ENCODE results near the gene ACOX3. TPM values are rescaled to one million over a fixed set of nuclear protein-coding genes. Genes with fewer than 3 reads are reported as not detected.

Gene ACOX3
- total and polyA plus RNA-seq, 2 of the 8 experiments (the other 6 are each of a cell fraction or from before 2014, with no cell fraction given) = 2.5 to 9.9 TPM

GRCh38 chr4:8350841-8351461 lies 89.6 kb downstream of the ACOX3 start:
- DNase-seq (ENCODE audit: low read depth in 1 of 2, low spot score in 2 of 2) (peak in 1 of 2 experiments; percentile 42), FAIRE-seq (no peak)
- Histone ChIP-seq H2AK5ac (ENCODE audit: low read depth, low read length) (no peak overlapping the region), H4K20me1 (replicated peaks in 1 of 2; ENCODE audit: control insufficient read depth in 1 of 2, insufficient read depth in 2 of 2, low read length in 2 of 2) (no peaks in the 10 kb centered on the region), H3K9me3 (ENCODE audit: insufficient read depth in 2 of 2, low read depth in 1 of 2, low read length in 1 of 2) (no peaks in the 10 kb centered on the region), H4K91ac (replicated peaks; ENCODE audit: insufficient read length, low read length) (no peak overlapping the region), H3K4me1 (replicated peaks in 1 of 4; ENCODE audit: control insufficient read depth in 3 of 4, insufficient read depth in 4 of 4, low read length in 3 of 4) (peaks cover 0 to 12% (median 6%) of the 10 kb centered on the region in 4 experiments; a peak in 6 of 7 replicates), H2BK120ac (replicated peaks; ENCODE audit: low read depth, low read length) (no peak overlapping the region), H3K4me2 (ENCODE audit: insufficient read depth in 1 of 2, low read depth in 2 of 2, low read length in 2 of 2) (no peak overlapping the region), H2BK15ac (ENCODE audit: low read length) (no peak overlapping the region), H3K4me3 (ENCODE audit: extremely low read depth in 1 of 4, insufficient read depth in 2 of 4, low read depth in 3 of 4, low read length in 4 of 4) (no peak overlapping the region), H3K23me2 (ENCODE audit: low read depth, low read length) (no peaks in the 10 kb centered on the region; the same call in 1 of the 2 replicates), H3K4ac (replicated peaks; ENCODE audit: insufficient read length, low read depth, low read length) (no peak overlapping the region), H2AFZ (ENCODE audit: low read length) (no peak overlapping the region), H2BK20ac (ENCODE audit: low read length) (no peak overlapping the region), H3K23ac (ENCODE audit: insufficient read length) (no peak overlapping the region), H3K27ac (ENCODE audit: low read depth, low read length) (no peak overlapping the region), H2BK12ac (ENCODE audit: low read depth, low read length) (no peak overlapping the region), H3K27me3 (replicated peaks in 1 of 4; ENCODE audit: control insufficient read depth in 3 of 4, extremely low read depth in 1 of 4, insufficient read depth in 3 of 4, low read length in 3 of 4) (peaks cover 0 to 6% (median 1%) of the 10 kb centered on the region in 4 experiments; a peak in 1 of 7 replicates), H4K8ac (ENCODE audit: extremely low read depth, insufficient read depth, low read length) (no peak overlapping the region), H4K5ac (ENCODE audit: insufficient read length, low read depth, low read length) (no peak overlapping the region), H3K9ac (replicated peaks in 1 of 4; ENCODE audit: extremely low read depth in 1 of 4, low read depth in 3 of 4, low read length in 3 of 4) (no peak overlapping the region), H3K56ac (replicated peaks; ENCODE audit: insufficient read length, low read depth, low read length) (no peak overlapping the region), H3K79me1 (ENCODE audit: low read depth, low read length) (no peaks in the 10 kb centered on the region), H3K18ac (ENCODE audit: extremely low read depth, low read length) (no peak overlapping the region), H3K79me2 (ENCODE audit: control insufficient read depth in 1 of 2, insufficient read depth in 2 of 2, low read length in 2 of 2) (no peaks in the 10 kb centered on the region), H3K14ac (ENCODE audit: insufficient read length) (no peak overlapping the region), H2BK5ac (ENCODE audit: low read depth, low read length) (0 out of 2 replicates have a peak overlapping the region, but pooled peaks have one; percentile 9), H3K36me3 (ENCODE audit: control insufficient read depth in 2 of 4, insufficient read depth in 4 of 4, low read length in 3 of 4) (no peaks in the 10 kb centered on the region)
- TF ChIP-seq JUN (IDR thresholded peaks at IDR 0.05; ENCODE audit: low read depth, low read length) (no peak), GABPA (IDR thresholded peaks at IDR 0.05; ENCODE audit: borderline replicate concordance, insufficient read depth, low read length) (no peak), BRCA1 (IDR thresholded peaks at IDR 0.05; ENCODE audit: low read depth, low read length) (no peak), SRF (IDR thresholded peaks at IDR 0.05; ENCODE audit: low read depth, low read length) (no peak), RBBP5 (IDR thresholded peaks at IDR 0.05; ENCODE audit: borderline replicate concordance, low read depth, low read length) (no peak), TAF1 (IDR thresholded peaks at IDR 0.05; ENCODE audit: low read depth, low read length) (no peak), SP1 (IDR thresholded peaks at IDR 0.05; ENCODE audit: low read depth, low read length) (no peak), ZNF274 (IDR thresholded peaks at IDR 0.05; ENCODE audit: borderline replicate concordance, extremely low read depth, low read length) (no peak), SP2 (IDR thresholded peaks at IDR 0.05; ENCODE audit: low read length) (no peak), E2F6 (IDR thresholded peaks at IDR 0.05) (no peak), SIRT6 (IDR thresholded peaks at IDR 0.05; ENCODE audit: low read length) (no peak), JUND (IDR thresholded peaks at IDR 0.05; ENCODE audit: low read length) (no peak), TAF7 (optimal IDR thresholded peaks at IDR 0.05; ENCODE audit: borderline replicate concordance, low read depth, low read length) (no peak)
- ChIA-PET CTCF (ENCODE audit: partially characterized antibody) (interaction anchor here (0.8 to 2.6 kb wide), 6 partner anchors 8 to 52 kb away, joined by 3 to 21 read pairs (median 4); no protein-coding TSS in a partner anchor), POLR2A (ENCODE audit: partially characterized antibody) (no interaction called here)
- 82% methylated on average over 12 of the region's 19 CpGs; no CpG with 5 or more reads in 1 of the 2 experiments for WGBS, 2 experiments (ENCODE audit: extremely low coverage in 1 of 2, insufficient coverage in 1 of 2, insufficient read length in 1 of 2, insufficient replicate concordance in 2 of 2, low coverage in 1 of 2, low lambda C conversion rate in 2 of 2, missing lambda C conversion rate in 1 of 2)
